SU-DHL-6 (cell line): ENCODE data around the gene ASXL1.

Experiments used
- H2AFZ ChIP-seq: fragments of 200-600 bp; sonication (generic); 2 replicates; pipeline ENCODE4 v1.6.1; 2014; ENCODE audit warnings: low read depth, mild to moderate bottlenecking, moderate library complexity, mixed read lengths, antibody characterized with exemption, low read length; ENCODE audit not compliant: severe bottlenecking
- H3F3A ChIP-seq: fragments of 200-600 bp; shearing (Covaris generic); 2 replicates; pipeline ENCODE4 v1.6.0; 2016; ENCODE audit warnings: antibody characterized with exemption, mild to moderate bottlenecking; ENCODE audit not compliant: insufficient read depth
- H3K27ac ChIP-seq: fragments of 200-600 bp; sonication (generic); 2 replicates; pipeline ENCODE4 v1.5.1; 2016; ENCODE audit warnings: low read depth, mild to moderate bottlenecking, low read length, moderate library complexity, mixed read lengths
- H3K27me3 ChIP-seq: fragments of 200-600 bp; sonication (generic), shearing (Covaris generic); 2 replicates; pipeline ENCODE4 v1.6.0; 2014; ENCODE audit warnings: mild to moderate bottlenecking, low read length
- H3K36me3 ChIP-seq: fragments of 200-600 bp; sonication (generic); 2 replicates; pipeline ENCODE4 v1.6.1; 2014; ENCODE audit warnings: mild to moderate bottlenecking, low read length, mixed read lengths
- H3K4me2 ChIP-seq: fragments of 300-600, 200-600 bp; shearing (Covaris generic), sonication (generic); 2 replicates; pipeline ENCODE4 v1.6.0; 2014; ENCODE audit warnings: low read length, low read depth, mild to moderate bottlenecking; ENCODE audit not compliant: poor library complexity, severe bottlenecking
- H3K4me3 ChIP-seq: fragments of 200-600 bp; sonication (generic); 2 replicates; pipeline ENCODE4 v1.5.1; 2014; ENCODE audit warnings: antibody characterized with exemption, low read length, mild to moderate bottlenecking, mixed read lengths; ENCODE audit not compliant: insufficient read depth, poor library complexity, severe bottlenecking
- H3K79me2 ChIP-seq: fragments of 200-600 bp; sonication (generic); 2 replicates; pipeline ENCODE4 v1.6.1; 2014; ENCODE audit warnings: mild to moderate bottlenecking, low read length, moderate library complexity; ENCODE audit not compliant: insufficient read depth
- H3K9ac ChIP-seq: fragments of 200-600 bp; sonication (generic); 2 replicates; pipeline ENCODE4 v1.7.0; 2014; ENCODE audit warnings: mild to moderate bottlenecking, low read length
- H3K9me2 ChIP-seq: fragments of 200-600 bp; sonication (generic); replicated peaks from 2 replicates; pipeline ENCODE4 v1.6.1; 2014; ENCODE audit warnings: low read length; ENCODE audit not compliant: insufficient read depth
- H3K9me3 ChIP-seq: fragments of 200-600 bp; sonication (generic); 2 replicates; pipeline ENCODE4 v1.6.1; 2014; ENCODE audit warnings: low read length, mixed read lengths; ENCODE audit not compliant: insufficient read depth
- H4K20me1 ChIP-seq: fragments of 200-600 bp; sonication (generic); 2 replicates; pipeline ENCODE4 v1.6.1; 2014; ENCODE audit warnings: low read depth, mild to moderate bottlenecking, antibody characterized with exemption, low read length, moderate library complexity, mixed read lengths
- CTCF ChIP-seq: fragments of 200-600 bp; sonication (generic); IDR thresholded peaks from one replicate; pipeline ENCODE4 v1.5.1; 2017; ENCODE audit warnings: antibody characterized with exemption, mild to moderate bottlenecking, low read length, moderate library complexity; ENCODE audit not compliant: insufficient read depth, poor library complexity, severe bottlenecking
- EZH2phosphoT487 ChIP-seq: fragments of 200-600 bp; sonication (generic), shearing (Covaris generic); conservative IDR thresholded peaks from 2 replicates; pipeline ENCODE4 v1.6.1; 2018; ENCODE audit warnings: mild to moderate bottlenecking, antibody characterized with exemption, low read length, moderate library complexity, mixed read lengths

ASXL1 gene

GRCh38 chr20:32343439-32343838, 14.7 kb upstream of the ASXL1 start:
- Histone ChIP-seq H2AFZ (no peak overlapping the region), H3K9me3 (no peaks in the 10 kb centered on the region), H3K79me2 (no peaks in the 10 kb centered on the region), H3F3A (peaks cover 5% of the 10 kb centered on the region), H3K27me3 (no peaks in the 10 kb centered on the region), H3K4me2 (no peak overlapping the region), H4K20me1 (no peaks in the 10 kb centered on the region), H3K4me3 (no peak overlapping the region), H3K27ac (no peak overlapping the region), H3K9ac (no peak overlapping the region), H3K9me2 (no peaks in the 10 kb centered on the region), H3K36me3 (no peaks in the 10 kb centered on the region)
- TF ChIP-seq CTCF: no peak
- no peak for TF ChIP-seq EZH2phosphoT487

- Histone ChIP-seq H3K9ac (no peak overlapping the region), H3K27me3 (no peaks in the 10 kb centered on the region), H3F3A (peaks cover 10% of the 10 kb centered on the region), H3K27ac (no peak overlapping the region), H3K4me2 (no peak overlapping the region), H3K79me2 (no peaks in the 10 kb centered on the region), H3K4me3 (no peak overlapping the region), H3K36me3 (no peaks in the 10 kb centered on the region), H4K20me1 (no peaks in the 10 kb centered on the region), H2AFZ (no peak overlapping the region), H3K9me3 (no peaks in the 10 kb centered on the region), H3K9me2 (no peaks in the 10 kb centered on the region)
- no peak for TF ChIP-seq EZH2phosphoT487
- no peak for TF ChIP-seq CTCF
Observed at GRCh38 chr20:32344835-32345506, 13.2 kb upstream of the ASXL1 start.

GRCh38 chr20:32348207-32348606, 9.9 kb upstream of the ASXL1 start:
- TF ChIP-seq EZH2phosphoT487 (no peak), CTCF (no peak)
- Histone ChIP-seq H3K4me2 (no peak overlapping the region), H3K9me3 (no peaks in the 10 kb centered on the region), H3K36me3 (no peaks in the 10 kb centered on the region), H4K20me1 (no peaks in the 10 kb centered on the region), H3K27ac (peak overlapping the region; percentile 1; the same call in 1 of the 2 replicates), H3K9me2 (no peaks in the 10 kb centered on the region), H3K79me2 (no peaks in the 10 kb centered on the region), H3K27me3 (no peaks in the 10 kb centered on the region), H2AFZ (no peak overlapping the region), H3K4me3 (no peak overlapping the region), H3K9ac (no peak overlapping the region), H3F3A (peaks cover 13% of the 10 kb centered on the region)
